Chondrocyte (in vitro differentiated cells): ENCODE data around the gene YY1AP1. TPM values are rescaled to one million over a fixed set of nuclear protein-coding genes. Genes with fewer than 3 reads are reported as not detected.
"Not testable (repeated sequence)": the region's sequence is repeated elsewhere in the genome, so short reads cannot be mapped to it uniquely, and the experiment has no call there.

Experiments used
- DNase-seq: peaks from one replicate; pipeline ENCODE4 v3.0.0; 2021; ENCODE audit warnings: mixed read lengths, low spot score
- H3K27ac Mint-ChIP-seq: one replicate; pipeline ENCODE4 v1.8.0; 2021; ENCODE audit warnings: mild to moderate bottlenecking, moderate library complexity, mixed read lengths; ENCODE audit not compliant: unreplicated experiment
- H3K27me3 Mint-ChIP-seq: 2 replicates; pipeline ENCODE4 v1.8.0; 2021; ENCODE audit warnings: low read depth, mixed read lengths
- H3K36me3 Mint-ChIP-seq: 2 replicates; pipeline ENCODE4 v1.8.0; 2021; ENCODE audit warnings: low read depth, mixed read lengths
- H3K4me1 Mint-ChIP-seq: 2 replicates; pipeline ENCODE4 v1.8.0; 2021; ENCODE audit warnings: low read depth, mild to moderate bottlenecking, mixed read lengths
- H3K4me3 Mint-ChIP-seq: one replicate; pipeline ENCODE4 v1.8.0; 2021; ENCODE audit warnings: mild to moderate bottlenecking, moderate library complexity, mixed read lengths; ENCODE audit not compliant: unreplicated experiment
- H3K9me3 Mint-ChIP-seq: 2 replicates; pipeline ENCODE4 v1.8.0; 2021; ENCODE audit warnings: low read depth, mixed read lengths
- total RNA-seq: library from RNA; stranded (reverse); gene quantifications from 3 replicates; pipeline ENCODE4 v1.2.1, GENCODE V29; 2021
- TF ChIP-seq, protein P1 (sequence below): fragments of 200-600 bp; sonication (generic); IDR thresholded peaks from 2 replicates; pipeline ENCODE4 v1.5.0; 2021; ENCODE audit warnings: antibody characterized with exemption, mild to moderate bottlenecking, moderate library complexity

The YY1AP1 gene
- total RNA-seq, 1 donor from 2014 or later = 41.9 TPM

DNA sequence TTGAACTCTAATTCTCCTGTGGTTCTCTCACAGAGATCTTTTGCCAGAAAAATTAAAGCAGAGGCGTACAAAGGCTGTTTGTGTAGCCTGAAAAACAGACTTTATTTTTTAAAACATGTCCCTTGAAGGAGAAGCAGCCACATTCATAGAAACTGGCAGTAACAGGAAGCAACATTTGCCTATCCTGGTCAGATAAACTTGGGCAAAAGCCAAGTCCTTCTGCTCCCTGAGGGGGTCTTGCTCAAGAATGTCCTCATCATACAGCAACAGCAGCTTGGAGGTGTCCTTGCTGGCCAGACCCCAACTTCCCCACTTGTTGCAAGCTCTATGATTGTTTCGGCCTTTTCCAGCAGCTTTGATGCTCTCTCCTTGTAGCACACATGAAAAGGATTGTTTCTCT, 42.3 kb downstream of the YY1AP1 start:
- Mint-ChIP-seq H3K4me3 (no peak overlapping the region), H3K27ac (no peak overlapping the region), H3K4me1 (peaks cover 18% of the 10 kb centered on the region), H3K27me3 (no peaks in the 10 kb centered on the region), H3K9me3 (peaks cover 22% of the 10 kb centered on the region), H3K36me3 (peaks cover 9% of the 10 kb centered on the region)
- TF ChIP-seq, protein P1, sequence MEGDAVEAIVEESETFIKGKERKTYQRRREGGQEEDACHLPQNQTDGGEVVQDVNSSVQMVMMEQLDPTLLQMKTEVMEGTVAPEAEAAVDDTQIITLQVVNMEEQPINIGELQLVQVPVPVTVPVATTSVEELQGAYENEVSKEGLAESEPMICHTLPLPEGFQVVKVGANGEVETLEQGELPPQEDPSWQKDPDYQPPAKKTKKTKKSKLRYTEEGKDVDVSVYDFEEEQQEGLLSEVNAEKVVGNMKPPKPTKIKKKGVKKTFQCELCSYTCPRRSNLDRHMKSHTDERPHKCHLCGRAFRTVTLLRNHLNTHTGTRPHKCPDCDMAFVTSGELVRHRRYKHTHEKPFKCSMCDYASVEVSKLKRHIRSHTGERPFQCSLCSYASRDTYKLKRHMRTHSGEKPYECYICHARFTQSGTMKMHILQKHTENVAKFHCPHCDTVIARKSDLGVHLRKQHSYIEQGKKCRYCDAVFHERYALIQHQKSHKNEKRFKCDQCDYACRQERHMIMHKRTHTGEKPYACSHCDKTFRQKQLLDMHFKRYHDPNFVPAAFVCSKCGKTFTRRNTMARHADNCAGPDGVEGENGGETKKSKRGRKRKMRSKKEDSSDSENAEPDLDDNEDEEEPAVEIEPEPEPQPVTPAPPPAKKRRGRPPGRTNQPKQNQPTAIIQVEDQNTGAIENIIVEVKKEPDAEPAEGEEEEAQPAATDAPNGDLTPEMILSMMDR = no peak
- no peak for DNase-seq

DNA sequence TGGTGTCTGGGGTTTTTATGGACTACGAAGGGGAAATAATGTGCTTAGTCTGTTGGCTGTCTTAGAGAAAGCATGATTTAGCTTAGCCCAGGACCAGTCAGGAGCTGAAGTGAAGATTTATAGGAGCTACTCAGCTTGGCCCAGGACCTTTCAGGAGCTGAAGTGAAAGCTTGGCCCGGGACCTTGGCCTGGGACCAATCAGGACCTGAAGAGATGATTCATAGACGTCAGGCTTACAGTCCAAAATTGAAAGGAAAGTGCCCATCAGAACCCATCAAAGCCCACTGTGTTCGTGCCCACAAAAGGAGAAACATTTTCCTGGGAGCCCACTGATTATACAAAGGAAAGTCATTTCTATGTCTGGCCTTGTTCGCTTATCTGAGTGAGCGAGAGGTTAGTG, 42.9 kb downstream of the YY1AP1 start:
- peaks cover 9% of the 10 kb centered on the region for H3K36me3 Mint-ChIP-seq
- peaks cover 17% of the 10 kb centered on the region for H3K4me1 Mint-ChIP-seq
- peaks cover 22% of the 10 kb centered on the region for H3K9me3 Mint-ChIP-seq
- no peaks in the 10 kb centered on the region for H3K27me3 Mint-ChIP-seq
- DNase-seq = no peak
- TF ChIP-seq, protein P1 = no peak
- no peak overlapping the region for H3K4me3 Mint-ChIP-seq
- no peak overlapping the region for H3K27ac Mint-ChIP-seq

DNA sequence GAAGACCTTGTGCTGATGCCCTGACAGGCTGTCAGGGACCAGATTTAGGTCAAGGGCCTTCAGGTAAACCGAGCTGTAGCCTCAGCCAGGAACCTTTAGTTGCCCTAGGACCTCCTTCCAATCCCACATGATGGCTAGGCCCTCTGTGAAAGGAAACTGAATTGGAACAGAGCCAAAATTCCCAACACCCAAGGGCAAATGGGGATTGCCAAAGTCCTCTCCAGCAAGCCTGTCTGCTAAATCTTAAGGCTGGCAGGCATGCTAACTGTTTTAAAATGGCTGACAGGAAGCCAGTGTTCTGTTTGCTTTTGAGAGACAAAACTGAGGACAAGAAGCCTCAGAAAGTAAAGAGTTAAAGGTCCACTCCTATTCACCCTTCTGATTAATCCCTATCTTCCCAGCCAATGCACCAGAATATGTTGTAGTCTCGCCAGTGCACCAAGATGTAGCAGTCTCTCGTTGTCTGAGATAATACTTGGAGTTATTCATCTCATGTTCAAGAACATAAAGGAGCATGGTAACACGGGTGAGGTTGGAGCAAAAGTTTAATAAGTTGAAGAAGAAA, 43.5 kb downstream of the YY1AP1 start:
- no peak overlapping the region for H3K27ac Mint-ChIP-seq
- peaks cover 17% of the 10 kb centered on the region for H3K4me1 Mint-ChIP-seq

DNA sequence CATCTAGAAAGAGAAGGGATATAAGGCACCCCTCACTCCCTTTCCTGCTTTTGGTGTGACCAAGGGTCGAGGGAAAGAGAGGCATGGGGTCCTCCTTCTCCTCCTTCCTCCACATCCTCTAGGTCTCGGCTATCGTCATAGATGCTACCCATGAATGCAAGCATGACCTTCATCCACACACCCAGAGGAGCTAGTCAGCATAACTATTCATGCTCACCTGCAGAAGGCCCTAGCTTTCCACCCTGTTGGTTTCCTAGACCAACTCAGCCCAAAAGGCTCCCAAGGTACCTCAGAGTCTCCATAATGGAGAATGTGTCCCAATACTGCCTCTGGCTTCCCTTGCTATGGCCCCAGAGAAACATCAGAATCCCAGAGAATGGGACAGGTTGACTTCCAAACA, 45.3 kb downstream of the YY1AP1 start:
- TF ChIP-seq, protein P1 = no peak
- no peak overlapping the region for H3K27ac Mint-ChIP-seq
- H3K4me3 Mint-ChIP-seq = no peak overlapping the region
- peaks cover 9% of the 10 kb centered on the region for H3K36me3 Mint-ChIP-seq
- no peak for DNase-seq
- no peaks in the 10 kb centered on the region for H3K27me3 Mint-ChIP-seq
- H3K9me3 Mint-ChIP-seq = peaks cover 24% of the 10 kb centered on the region
- peaks cover 10% of the 10 kb centered on the region for H3K4me1 Mint-ChIP-seq

More for the DNA sequence above, 43.5 kb downstream of the YY1AP1 start:
- TF ChIP-seq, protein P1 = no peak
- DNase-seq = no peak
- no peaks in the 10 kb centered on the region for H3K27me3 Mint-ChIP-seq
- no peak overlapping the region for H3K4me3 Mint-ChIP-seq
- H3K36me3 Mint-ChIP-seq = peaks cover 9% of the 10 kb centered on the region
- H3K9me3 Mint-ChIP-seq = peaks cover 24% of the 10 kb centered on the region

- peaks cover 24% of the 10 kb centered on the region for H3K9me3 Mint-ChIP-seq
- not testable (repeated sequence) for H3K27ac Mint-ChIP-seq, H3K27me3 Mint-ChIP-seq, H3K4me3 Mint-ChIP-seq, H3K36me3 Mint-ChIP-seq, H3K4me1 Mint-ChIP-seq, DNase-seq
Measured at GRCh38 chr1:155642559-155643180, 45.9 kb downstream of the YY1AP1 start.

GRCh38 chr1:155640367-155640766, 48.2 kb downstream of the YY1AP1 start:
- H3K36me3 Mint-ChIP-seq = peaks cover 9% of the 10 kb centered on the region
- DNase-seq = no peak
- H3K4me1 Mint-ChIP-seq = no peaks in the 10 kb centered on the region
- TF ChIP-seq, protein P1 = no peak
- H3K4me3 Mint-ChIP-seq = no peak overlapping the region
- no peaks in the 10 kb centered on the region for H3K27me3 Mint-ChIP-seq
- H3K27ac Mint-ChIP-seq = no peak overlapping the region
- H3K9me3 Mint-ChIP-seq = peaks cover 24% of the 10 kb centered on the region
